WTC11 (cell line): Measurements from ENCODE around the gene EMX2. TPM values are rescaled to one million over a fixed set of nuclear protein-coding genes. Genes with fewer than 3 reads are reported as not detected.

Source experiments
- ATAC-seq: fragments of 200-7000 bp; cut with Tn5 transposase; 2 replicates; pipeline ENCODE4 v1.10.0; 2021; ENCODE audit warnings: mild to moderate bottlenecking, moderate library complexity
- CTCF ChIA-PET: fragments of 300-600 bp; sonication (Branson Sonifier 250); formaldehyde crosslinking; loops from one replicate; lab custom pipeline; 2021; ENCODE audit warnings: antibody characterized with exemption; lab: Charles Lee
- POLR2A ChIA-PET: fragments of 350-600 bp; sonication (Branson Sonifier 250); formaldehyde crosslinking; loops from one replicate; lab custom pipeline; 2021; ENCODE audit warnings: antibody characterized with exemption; lab: Charles Lee
- DNase-seq: peaks from one replicate; pipeline ENCODE4 v3.0.0; 2021; ENCODE audit warnings: low spot score
- H3K27ac Mint-ChIP-seq: 2 replicates; pipeline ENCODE4 v1.8.0; 2021; ENCODE audit warnings: mixed read lengths
- H3K27me3 Mint-ChIP-seq: 2 replicates; pipeline ENCODE4 v1.8.0; 2021; ENCODE audit warnings: low read depth, mild to moderate bottlenecking, moderate library complexity, mixed read lengths
- H3K36me3 Mint-ChIP-seq: 2 replicates; pipeline ENCODE4 v1.8.0; 2021; ENCODE audit warnings: mixed read lengths
- H3K4me1 Mint-ChIP-seq: 2 replicates; pipeline ENCODE4 v1.8.0; 2022; ENCODE audit warnings: mixed read lengths
- H3K4me3 Mint-ChIP-seq: 2 replicates; pipeline ENCODE4 v1.8.0; 2021; ENCODE audit warnings: mild to moderate bottlenecking, moderate library complexity, mixed read lengths
- H3K9me3 Mint-ChIP-seq: 2 replicates; pipeline ENCODE4 v1.8.0; 2021; ENCODE audit warnings: mixed read lengths
- ATF6 ChIP-seq: sonication (generic); formaldehyde crosslinking; IDR thresholded peaks from 2 replicates; pipeline ENCODE4 v1.8.1; 2023; ENCODE audit warnings: mild to moderate bottlenecking, missing genetic modification reagents
- CREB1 ChIP-seq: sonication (generic); formaldehyde crosslinking; IDR thresholded peaks from 2 replicates; pipeline ENCODE4 v1.8.0; 2023; ENCODE audit warnings: mild to moderate bottlenecking, missing genetic modification reagents
- ERG ChIP-seq: fragments of 250-450 bp; sonication (Bioruptor Pico); IDR thresholded peaks from 2 replicates; pipeline ENCODE4 v1.8.0; 2021; ENCODE audit warnings: mild to moderate bottlenecking
- GABPB1 ChIP-seq: sonication (generic); formaldehyde crosslinking; IDR thresholded peaks from 2 replicates; pipeline ENCODE4 v1.8.1; 2023; ENCODE audit warnings: mild to moderate bottlenecking, missing genetic modification reagents
- JAZF1 ChIP-seq: fragments of 250-450 bp; sonication (Bioruptor Pico); IDR thresholded peaks from 2 replicates; pipeline ENCODE4 v1.9.0; 2021; ENCODE audit warnings: moderate library complexity, mild to moderate bottlenecking, inconsistent platforms
- KAT7 ChIP-seq: sonication (generic); formaldehyde crosslinking; IDR thresholded peaks from 2 replicates; pipeline ENCODE4 v1.8.1; 2023; ENCODE audit warnings: missing genetic modification reagents, mild to moderate bottlenecking, borderline replicate concordance
- RORB ChIP-seq: fragments of 250-450 bp; sonication (Bioruptor Pico); IDR thresholded peaks from 2 replicates; pipeline ENCODE4 v1.9.0; 2021; ENCODE audit warnings: mild to moderate bottlenecking
- TEAD1 ChIP-seq: sonication (generic); formaldehyde crosslinking; IDR thresholded peaks from 2 replicates; pipeline ENCODE4 v1.8.0; 2022; ENCODE audit warnings: mild to moderate bottlenecking, missing genetic modification reagents
- TP53 ChIP-seq: sonication (generic); formaldehyde crosslinking; IDR thresholded peaks from 2 replicates; pipeline ENCODE4 v1.8.1; 2023; ENCODE audit warnings: mild to moderate bottlenecking, missing genetic modification reagents
- ZBTB43 ChIP-seq: sonication (generic); formaldehyde crosslinking; IDR thresholded peaks from 2 replicates; pipeline ENCODE4 v1.8.1; 2023; ENCODE audit warnings: mild to moderate bottlenecking, missing genetic modification reagents
- ZNF219 ChIP-seq: sonication (generic); formaldehyde crosslinking; IDR thresholded peaks from 2 replicates; pipeline ENCODE4 v1.8.0; 2023; ENCODE audit warnings: missing genetic modification reagents, mild to moderate bottlenecking, borderline replicate concordance
- ZNF317 ChIP-seq: sonication (generic); formaldehyde crosslinking; IDR thresholded peaks from 2 replicates; pipeline ENCODE4 v1.8.1; 2023; ENCODE audit warnings: low read depth, mild to moderate bottlenecking, moderate library complexity, missing genetic modification reagents, borderline replicate concordance
- ZNF416 ChIP-seq: fragments of 250-450 bp; sonication (Bioruptor Pico); IDR thresholded peaks from 2 replicates; pipeline ENCODE4 v1.9.0; 2021; ENCODE audit warnings: mild to moderate bottlenecking, inconsistent platforms
- ZNF423 ChIP-seq: fragments of 250-450 bp; sonication (Bioruptor Pico); IDR thresholded peaks from 2 replicates; pipeline ENCODE4 v2.1.2; 2022; ENCODE audit warnings: mild to moderate bottlenecking, moderate library complexity
- ZNF532 ChIP-seq: fragments of 250-450 bp; sonication (Bioruptor Pico); IDR thresholded peaks from 2 replicates; pipeline ENCODE4 v1.9.0; 2021; ENCODE audit warnings: mild to moderate bottlenecking, borderline replicate concordance
- ZSCAN18 ChIP-seq: fragments of 250-450 bp; sonication (Bioruptor Pico); IDR thresholded peaks from 2 replicates; pipeline ENCODE4 v2.1.2; 2022; ENCODE audit warnings: mild to moderate bottlenecking, moderate library complexity
- total RNA-seq: library from RNA; stranded (reverse); gene quantifications from 3 replicates; pipeline ENCODE4 v1.2.3, GENCODE V29; 2021

EMX2 gene
- total RNA-seq, 1 experiment from 2014 or later, result not detected

- no peaks in the 10 kb centered on the region for H3K9me3 Mint-ChIP-seq
- H3K27ac Mint-ChIP-seq, result no peak overlapping the region
- peaks cover 16% of the 10 kb centered on the region for H3K4me1 Mint-ChIP-seq
- POLR2A ChIA-PET, result no interaction called here
- no peak for ATAC-seq
- no peaks in the 10 kb centered on the region for H3K36me3 Mint-ChIP-seq
- TF ChIP-seq GABPB1 (CRISPR knock-in tag), result no peak
- no peak for TF ChIP-seq CREB1 (CRISPR knock-in tag)
- TF ChIP-seq ATF6 (CRISPR knock-in tag), result no peak
- TF ChIP-seq KAT7, result no peak
- no peak for TF ChIP-seq ZNF423
- TF ChIP-seq TP53, result no peak
- no peak for TF ChIP-seq RORB (CRISPR knock-in tag)
- TF ChIP-seq, all 79 proteins: peak for 0
- CTCF ChIA-PET, result no interaction called here
- H3K4me3 Mint-ChIP-seq, result no peak overlapping the region
- no peak for DNase-seq
- H3K27me3 Mint-ChIP-seq, result peaks cover 8% of the 10 kb centered on the region
These were observed 19.7 kb downstream of the EMX2 start for GRCh38 chr10:117562220-117562619.

GRCh38 chr10:117562896-117563737 lies 20.6 kb downstream of the EMX2 start:
- Mint-ChIP-seq H3K4me3 (no peak overlapping the region), H3K9me3 (no peaks in the 10 kb centered on the region), H3K4me1 (peaks cover 16% of the 10 kb centered on the region), H3K36me3 (no peaks in the 10 kb centered on the region), H3K27ac (no peak overlapping the region), H3K27me3 (peaks cover 6% of the 10 kb centered on the region)
- CTCF ChIA-PET, result no interaction called here
- ATAC-seq, result no peak
- TF ChIP-seq ZNF532 (CRISPR knock-in tag), result no peak
- TF ChIP-seq ZNF416 (CRISPR knock-in tag), result no peak
- TF ChIP-seq ZBTB43, result peak; percentile 34; the same call in 1 of the 2 replicates
- no peak for DNase-seq
- POLR2A ChIA-PET, result no interaction called here

- no peak for TF ChIP-seq ZSCAN18 (CRISPR knock-in tag)
- TF ChIP-seq ZNF317 (CRISPR knock-in tag), result no peak
- TF ChIP-seq ZNF219, result no peak
- no peak for TF ChIP-seq RORB (CRISPR knock-in tag)
- TF ChIP-seq ERG (CRISPR knock-in tag), result no peak
- no peak for TF ChIP-seq JAZF1 (CRISPR knock-in tag)
- no peak for TF ChIP-seq TEAD1 (CRISPR knock-in tag)
- TF ChIP-seq, all 79 proteins: peak for 0
- DNase-seq, result no peak
These were observed 21.2 kb downstream of the EMX2 start for GRCh38 chr10:117563780-117564179.

More at GRCh38 chr10:117563780-117564179, 21.2 kb downstream of the EMX2 start:
- ChIA-PET CTCF (no interaction called here), POLR2A (no interaction called here)
- ATAC-seq, result no peak
- Mint-ChIP-seq H3K4me1 (peaks cover 16% of the 10 kb centered on the region), H3K27me3 (peaks cover 2% of the 10 kb centered on the region), H3K36me3 (no peaks in the 10 kb centered on the region), H3K4me3 (no peak overlapping the region), H3K9me3 (no peaks in the 10 kb centered on the region), H3K27ac (no peak overlapping the region)
